ENCODE measurements around the gene SSRP1. TPM values are rescaled to one million over a fixed set of nuclear protein-coding genes. Genes with fewer than 3 reads are reported as not detected.

SSRP1 gene
- polyA plus RNA-seq, 2 of the 4 experiments (the other 2 are of a cell fraction), result 288 to 357 TPM

DNA sequence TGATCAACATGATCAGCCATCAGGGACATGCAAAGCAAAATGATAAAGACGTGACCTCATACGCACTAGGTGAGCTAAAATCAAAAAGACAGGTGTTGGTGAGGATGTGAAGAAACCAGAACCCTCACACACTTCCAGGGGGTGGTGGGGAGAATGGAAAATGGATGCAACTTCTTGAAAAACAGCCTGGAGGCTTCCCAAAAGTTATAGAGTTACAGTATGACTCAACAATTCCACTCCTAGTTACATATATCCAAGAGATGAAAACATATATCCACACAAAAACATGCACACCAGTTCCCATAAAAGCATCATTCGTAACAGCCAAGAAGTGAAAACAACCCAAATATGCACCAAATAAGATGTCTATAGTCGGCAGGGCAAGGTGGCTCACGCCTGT lies 56.6 kb downstream of the SSRP1 start:
- TF ChIP-seq EHF (CRISPR knock-in tag; IDR thresholded peaks at IDR 0.05) (no peak), CHD4 (IDR thresholded peaks at IDR 0.05; ENCODE audit: borderline replicate concordance) (no peak), MYC (IDR thresholded peaks at IDR 0.05; ENCODE audit: borderline replicate concordance, low read length) (no peak), ZSCAN20 (CRISPR knock-in tag; IDR thresholded peaks at IDR 0.05) (no peak), JUN (IDR thresholded peaks at IDR 0.05) (no peak), NPAS2 (CRISPR knock-in tag; IDR thresholded peaks at IDR 0.05; ENCODE audit: borderline replicate concordance) (no peak), EP300 (IDR thresholded peaks at IDR 0.05) (no peak), EHMT2 (IDR thresholded peaks at IDR 0.05; ENCODE audit: low read depth) (no peak), RNF2 (IDR thresholded peaks at IDR 0.05; ENCODE audit: borderline replicate concordance, low read depth) (no peak), ESRRA (IDR thresholded peaks at IDR 0.05; ENCODE audit: borderline replicate concordance, low read length) (no peak), FOXS1 (CRISPR knock-in tag; IDR thresholded peaks at IDR 0.05) (no peak), CEBPB (IDR thresholded peaks at IDR 0.05) (no peak), HDAC2 (IDR thresholded peaks at IDR 0.05) (no peak), FOSB (CRISPR knock-in tag; IDR thresholded peaks at IDR 0.05) (no peak), ZNF302 (CRISPR knock-in tag; IDR thresholded peaks at IDR 0.05) (no peak), RAD21 (conservative IDR thresholded peaks at IDR 0.05 in 1 of 2, IDR thresholded peaks at IDR 0.05 in 1 of 2) (no peak), RARB (CRISPR knock-in tag; IDR thresholded peaks at IDR 0.05) (no peak), TFCP2L1 (CRISPR knock-in tag; IDR thresholded peaks at IDR 0.05) (no peak)
- TF ChIP-seq, protein P1, sequence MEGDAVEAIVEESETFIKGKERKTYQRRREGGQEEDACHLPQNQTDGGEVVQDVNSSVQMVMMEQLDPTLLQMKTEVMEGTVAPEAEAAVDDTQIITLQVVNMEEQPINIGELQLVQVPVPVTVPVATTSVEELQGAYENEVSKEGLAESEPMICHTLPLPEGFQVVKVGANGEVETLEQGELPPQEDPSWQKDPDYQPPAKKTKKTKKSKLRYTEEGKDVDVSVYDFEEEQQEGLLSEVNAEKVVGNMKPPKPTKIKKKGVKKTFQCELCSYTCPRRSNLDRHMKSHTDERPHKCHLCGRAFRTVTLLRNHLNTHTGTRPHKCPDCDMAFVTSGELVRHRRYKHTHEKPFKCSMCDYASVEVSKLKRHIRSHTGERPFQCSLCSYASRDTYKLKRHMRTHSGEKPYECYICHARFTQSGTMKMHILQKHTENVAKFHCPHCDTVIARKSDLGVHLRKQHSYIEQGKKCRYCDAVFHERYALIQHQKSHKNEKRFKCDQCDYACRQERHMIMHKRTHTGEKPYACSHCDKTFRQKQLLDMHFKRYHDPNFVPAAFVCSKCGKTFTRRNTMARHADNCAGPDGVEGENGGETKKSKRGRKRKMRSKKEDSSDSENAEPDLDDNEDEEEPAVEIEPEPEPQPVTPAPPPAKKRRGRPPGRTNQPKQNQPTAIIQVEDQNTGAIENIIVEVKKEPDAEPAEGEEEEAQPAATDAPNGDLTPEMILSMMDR (IDR thresholded peaks at IDR 0.05), result no peak
- TF ChIP-seq, protein P2, sequence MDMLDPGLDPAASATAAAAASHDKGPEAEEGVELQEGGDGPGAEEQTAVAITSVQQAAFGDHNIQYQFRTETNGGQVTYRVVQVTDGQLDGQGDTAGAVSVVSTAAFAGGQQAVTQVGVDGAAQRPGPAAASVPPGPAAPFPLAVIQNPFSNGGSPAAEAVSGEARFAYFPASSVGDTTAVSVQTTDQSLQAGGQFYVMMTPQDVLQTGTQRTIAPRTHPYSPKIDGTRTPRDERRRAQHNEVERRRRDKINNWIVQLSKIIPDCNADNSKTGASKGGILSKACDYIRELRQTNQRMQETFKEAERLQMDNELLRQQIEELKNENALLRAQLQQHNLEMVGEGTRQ (IDR thresholded peaks at IDR 0.05), result no peak
- WGBS (ENCODE audit: missing lambda C conversion rate), result 90% methylated on average over 5 of the region's 5 CpGs
- no peaks in the 10 kb centered on the region for H3K9me3 ChIP-seq
- ATAC-seq, result no peak
- no peak for DNase-seq (ENCODE audit: low read depth in 1 of 2, low spot score in 1 of 2)
- POLR2A ChIA-PET, result interaction anchor here (0.6 kb wide), 1 partner anchor 29 kb away, joined by 3 read pairs; no protein-coding TSS in a partner anchor
- peaks cover 22% of the 10 kb centered on the region for H3K4me1 ChIP-seq
- no peak overlapping the region for H3K4me2 ChIP-seq
- CTCF ChIA-PET, result interaction anchor here (0.6 to 7.6 kb wide), 11 partner anchors 9 to 500 kb away, joined by 3 to 90 read pairs (median 5); no protein-coding TSS in a partner anchor
- H3K4me3 ChIP-seq, result no peak overlapping the region
- peak overlapping the region; percentile 85 to 89 for H3K27ac ChIP-seq
- no peak for FAIRE-seq

DNA sequence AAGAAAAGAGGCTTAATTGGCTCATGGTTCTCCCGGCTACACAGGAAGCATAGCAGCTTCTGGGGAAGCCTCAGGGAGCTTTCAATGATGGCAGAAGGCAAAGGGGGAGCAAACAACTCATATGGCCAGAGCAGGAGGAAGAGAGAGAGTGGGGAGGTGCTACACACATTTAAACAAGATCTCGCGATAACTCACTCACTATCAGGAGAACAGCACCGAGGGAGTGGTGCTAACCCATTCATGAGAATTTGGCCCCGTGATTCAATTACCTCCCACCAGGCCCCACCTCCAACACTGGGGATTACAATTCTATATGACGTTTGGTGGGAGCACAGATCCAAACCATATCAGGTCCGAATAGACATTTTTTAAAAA lies 57.0 kb downstream of the SSRP1 start:
- peak overlapping the region; percentile 85 to 89 for H3K27ac ChIP-seq
- H3K9me3 ChIP-seq, result no peaks in the 10 kb centered on the region
- POLR2A ChIA-PET, result no interaction called here
- WGBS (ENCODE audit: missing lambda C conversion rate), result 93% methylated on average over 7 of the region's 7 CpGs
- ATAC-seq (no peak), FAIRE-seq (no peak), DNase-seq (ENCODE audit: low read depth in 1 of 2, low spot score in 1 of 2) (no peak)
- CTCF ChIA-PET, result interaction anchor here (0.6 to 7.6 kb wide), 17 partner anchors 9 to 655 kb away, joined by 3 to 90 read pairs (median 5); no protein-coding TSS in a partner anchor
- TF ChIP-seq HOXB13 (CRISPR knock-in tag; IDR thresholded peaks at IDR 0.05; ENCODE audit: low read depth) (no peak), BHLHE40 (IDR thresholded peaks at IDR 0.05; ENCODE audit: low read depth, low read length) (no peak), MAZ (IDR thresholded peaks at IDR 0.05; ENCODE audit: borderline replicate concordance, low read depth, low read length) (no peak), KDM1A (IDR thresholded peaks at IDR 0.05; ENCODE audit: low read depth) (no peak), NFE2L2 (conservative IDR thresholded peaks at IDR 0.05; ENCODE audit: low read length) (no peak), RNF2 (IDR thresholded peaks at IDR 0.05; ENCODE audit: borderline replicate concordance, low read depth) (no peak), ZC3H11A (IDR thresholded peaks at IDR 0.05) (no peak)
- H3K4me2 ChIP-seq, result peak overlapping the region; percentile 76
- H3K4me1 ChIP-seq, result peaks cover 22% of the 10 kb centered on the region
- H3K4me3 ChIP-seq, result no peak overlapping the region

Data from A549 (cell line).